PFSK-1 (cell line): ENCODE measurements around the gene ZFPM1.

Experiments
- FOXP2 ChIP-seq: optimal IDR thresholded peaks from 2 replicates; pipeline ENCODE3; 2011; ENCODE audit warnings: borderline replicate concordance, control low read depth, inconsistent platforms; ENCODE audit not compliant: insufficient read depth; ENCODE audit errors: extremely low read length, extremely low read depth
- POLR2AphosphoS5 ChIP-seq: IDR thresholded peaks from 2 replicates; pipeline ENCODE4 v1.6.1; 2012; ENCODE audit warnings: low read depth, mild to moderate bottlenecking, control low read depth, low read length, moderate library complexity
- SIN3A ChIP-seq: IDR thresholded peaks from 2 replicates; pipeline ENCODE4 v1.6.1; 2012; ENCODE audit warnings: mild to moderate bottlenecking, low read length, moderate library complexity, borderline replicate concordance; ENCODE audit not compliant: insufficient read depth
- TAF1 ChIP-seq: IDR thresholded peaks from 2 replicates; pipeline ENCODE4 v1.6.1; 2012; ENCODE audit warnings: low read length, control low read depth, borderline replicate concordance; ENCODE audit not compliant: insufficient read depth
- TF ChIP-seq, protein P1 (sequence below), 2 experiments: IDR thresholded peaks; 2 replicates each; pipeline versions ENCODE4 v1.6.1 to v1.8.0; 2011 to 2012; ENCODE audit warnings: low read depth in 2 of 2, low read length in 2 of 2, control low read depth in 1 of 2, inconsistent platforms in 1 of 2, mild to moderate bottlenecking in 1 of 2, moderate library complexity in 1 of 2; ENCODE audit not compliant: insufficient read depth in 1 of 2

The ZFPM1 gene

DNA sequence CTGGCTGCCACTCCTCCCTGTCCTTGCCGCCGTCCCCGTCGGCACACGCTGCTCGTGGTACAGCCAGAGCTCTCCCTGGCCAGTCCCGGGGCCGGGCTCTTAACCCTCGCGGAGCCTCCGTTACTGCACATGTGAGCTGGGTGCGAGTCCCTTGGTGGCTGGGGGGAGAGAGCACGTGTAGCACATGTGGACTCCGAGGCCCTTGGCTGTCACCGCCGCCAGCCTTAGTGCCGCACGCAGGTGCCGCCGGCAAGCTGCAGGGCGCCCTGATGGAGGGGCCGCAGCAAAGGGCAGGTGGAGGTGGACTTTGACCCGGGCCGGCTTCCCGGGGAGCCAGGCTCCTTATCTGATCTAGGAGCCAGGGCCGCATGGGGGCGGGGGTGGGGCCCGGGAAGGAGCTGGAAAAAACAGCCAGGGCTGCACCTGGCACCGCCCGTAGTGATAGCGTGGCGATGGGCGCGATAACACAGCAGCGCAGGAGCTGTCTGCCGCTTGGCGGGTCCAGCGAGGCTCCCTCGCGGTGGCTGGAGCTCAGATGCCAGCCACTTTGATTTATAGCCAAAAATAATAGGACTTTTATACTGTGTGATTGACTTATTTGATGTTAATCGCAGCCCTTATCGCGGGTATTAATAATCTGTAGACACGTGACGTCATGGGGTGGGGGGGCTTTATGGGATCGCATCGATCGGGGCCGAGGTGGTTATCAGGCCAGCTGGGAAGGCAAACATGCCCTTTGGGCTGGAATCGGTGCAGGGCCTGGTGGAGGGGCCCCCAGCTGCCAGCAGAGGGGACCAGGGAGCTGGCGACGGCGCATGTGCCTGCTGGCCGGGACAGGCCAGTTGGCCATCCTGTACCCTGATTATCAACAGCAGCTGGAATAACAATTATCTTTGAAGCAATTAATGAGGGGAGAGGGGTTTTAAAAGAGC is 35.1 kb downstream of the ZFPM1 start:
- TF ChIP-seq TAF1 (no peak), FOXP2 (no peak)
- TF ChIP-seq, protein P1, sequence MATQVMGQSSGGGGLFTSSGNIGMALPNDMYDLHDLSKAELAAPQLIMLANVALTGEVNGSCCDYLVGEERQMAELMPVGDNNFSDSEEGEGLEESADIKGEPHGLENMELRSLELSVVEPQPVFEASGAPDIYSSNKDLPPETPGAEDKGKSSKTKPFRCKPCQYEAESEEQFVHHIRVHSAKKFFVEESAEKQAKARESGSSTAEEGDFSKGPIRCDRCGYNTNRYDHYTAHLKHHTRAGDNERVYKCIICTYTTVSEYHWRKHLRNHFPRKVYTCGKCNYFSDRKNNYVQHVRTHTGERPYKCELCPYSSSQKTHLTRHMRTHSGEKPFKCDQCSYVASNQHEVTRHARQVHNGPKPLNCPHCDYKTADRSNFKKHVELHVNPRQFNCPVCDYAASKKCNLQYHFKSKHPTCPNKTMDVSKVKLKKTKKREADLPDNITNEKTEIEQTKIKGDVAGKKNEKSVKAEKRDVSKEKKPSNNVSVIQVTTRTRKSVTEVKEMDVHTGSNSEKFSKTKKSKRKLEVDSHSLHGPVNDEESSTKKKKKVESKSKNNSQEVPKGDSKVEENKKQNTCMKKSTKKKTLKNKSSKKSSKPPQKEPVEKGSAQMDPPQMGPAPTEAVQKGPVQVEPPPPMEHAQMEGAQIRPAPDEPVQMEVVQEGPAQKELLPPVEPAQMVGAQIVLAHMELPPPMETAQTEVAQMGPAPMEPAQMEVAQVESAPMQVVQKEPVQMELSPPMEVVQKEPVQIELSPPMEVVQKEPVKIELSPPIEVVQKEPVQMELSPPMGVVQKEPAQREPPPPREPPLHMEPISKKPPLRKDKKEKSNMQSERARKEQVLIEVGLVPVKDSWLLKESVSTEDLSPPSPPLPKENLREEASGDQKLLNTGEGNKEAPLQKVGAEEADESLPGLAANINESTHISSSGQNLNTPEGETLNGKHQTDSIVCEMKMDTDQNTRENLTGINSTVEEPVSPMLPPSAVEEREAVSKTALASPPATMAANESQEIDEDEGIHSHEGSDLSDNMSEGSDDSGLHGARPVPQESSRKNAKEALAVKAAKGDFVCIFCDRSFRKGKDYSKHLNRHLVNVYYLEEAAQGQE (IDR thresholded peaks at IDR 0.05; ENCODE audit: insufficient read depth in 1 of 2, low read depth in 2 of 2, low read length in 2 of 2), result no peak

- TF ChIP-seq POLR2AphosphoS5, result no peak
- TF ChIP-seq, protein P1 (IDR thresholded peaks at IDR 0.05; ENCODE audit: insufficient read depth in 1 of 2, low read depth in 2 of 2, low read length in 2 of 2), result no peak
- TF ChIP-seq SIN3A, result no peak
- no peak for TF ChIP-seq TAF1
- TF ChIP-seq FOXP2, result no peak
Observed at GRCh38 chr16:88489163-88489741, 36.2 kb downstream of the ZFPM1 start.

DNA sequence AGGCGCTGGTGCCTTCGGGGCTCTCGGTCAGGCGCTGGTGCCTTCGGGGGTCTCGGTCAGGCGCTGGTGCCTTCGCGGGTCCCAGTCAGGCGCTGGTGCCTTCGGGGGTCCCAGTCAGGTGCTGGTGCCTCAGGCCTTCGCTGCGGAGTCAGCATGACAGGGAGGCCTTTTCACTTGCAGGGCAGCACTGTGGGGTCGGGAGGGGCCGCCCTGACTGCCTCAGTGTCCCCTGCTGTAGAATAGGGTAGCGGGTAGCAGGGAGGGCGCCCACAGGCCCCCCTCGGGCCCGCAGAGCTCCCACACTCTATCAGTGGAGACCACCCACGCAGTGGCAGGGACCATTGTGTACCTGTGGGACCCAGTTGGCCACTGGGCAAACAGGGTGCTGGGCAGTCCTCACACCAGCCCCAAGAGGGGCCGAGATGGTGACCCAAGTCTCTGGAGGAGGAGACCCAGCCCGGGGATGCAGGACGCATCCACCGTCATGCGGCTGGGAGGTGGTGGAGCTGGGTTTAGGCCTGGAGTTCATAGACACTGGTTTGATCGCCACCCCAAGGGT is 38.0 kb downstream of the ZFPM1 start:
- no peak for TF ChIP-seq SIN3A
- TF ChIP-seq POLR2AphosphoS5, result no peak
- no peak for TF ChIP-seq TAF1
- TF ChIP-seq FOXP2, result no peak
- TF ChIP-seq, protein P1 (IDR thresholded peaks at IDR 0.05; ENCODE audit: insufficient read depth in 1 of 2, low read depth in 2 of 2, low read length in 2 of 2), result no peak

- no peak for TF ChIP-seq POLR2AphosphoS5
- TF ChIP-seq SIN3A, result no peak
- TF ChIP-seq TAF1, result no peak
- no peak for TF ChIP-seq FOXP2
- TF ChIP-seq, protein P1 (IDR thresholded peaks at IDR 0.05; ENCODE audit: insufficient read depth in 1 of 2, low read depth in 2 of 2, low read length in 2 of 2), result no peak
Observed at GRCh38 chr16:88491560-88492310, 38.7 kb downstream of the ZFPM1 start.
